H1 (cell line): ENCODE data around the gene SMURF2. TPM values are rescaled to one million over a fixed set of nuclear protein-coding genes. Genes with fewer than 3 reads are reported as not detected.

Experiments used
- CTCF ChIA-PET: fragments of 300-600 bp; sonication (Branson Sonifier 250); formaldehyde crosslinking; loops from one replicate; lab custom pipeline; 2021; ENCODE audit not compliant: partially characterized antibody; lab: Charles Lee
- POLR2A ChIA-PET: fragments of 300-600 bp; sonication (Branson Sonifier 250); formaldehyde crosslinking; loops from one replicate; lab custom pipeline; 2021; ENCODE audit warnings: inconsistent platforms; ENCODE audit not compliant: partially characterized antibody; lab: Charles Lee
- DNase-seq, 2 experiments: peaks; one replicate each; pipeline versions ENCODE4 v3.0.0 to v3.0.0-alpha.2; 2010 to 2022; ENCODE audit warnings: low spot score in 2 of 2, low read depth in 1 of 2, mixed read lengths in 1 of 2
- FAIRE-seq: peaks from 2 replicates; lab custom pipeline; 2011; peaks lifted over from hg19 to GRCh38; lab: Jason Lieb, UNC
- H2AFZ ChIP-seq: 2 replicates; pipeline ENCODE4 v1.8.1; 2012; ENCODE audit warnings: low read length, inconsistent platforms
- H2AK5ac ChIP-seq: 2 replicates; pipeline ENCODE4 v1.6.1; 2013; ENCODE audit warnings: low read depth, low read length
- H2BK120ac ChIP-seq: replicated peaks from 2 replicates; pipeline ENCODE3; 2013; ENCODE audit warnings: low read depth, low read length, inconsistent platforms
- H2BK12ac ChIP-seq: 2 replicates; pipeline ENCODE4 v1.6.1; 2013; ENCODE audit warnings: low read depth, low read length
- H2BK15ac ChIP-seq: 2 replicates; pipeline ENCODE4 v1.6.1; 2013; ENCODE audit warnings: low read length
- H2BK20ac ChIP-seq: 2 replicates; pipeline ENCODE4 v1.6.1; 2013; ENCODE audit warnings: low read length
- H2BK5ac ChIP-seq: 2 replicates; pipeline ENCODE4 v1.6.1; 2013; ENCODE audit warnings: low read depth, low read length
- H3K14ac ChIP-seq: 2 replicates; pipeline ENCODE4 v1.6.1; 2013; ENCODE audit warnings: inconsistent platforms; ENCODE audit not compliant: insufficient read length
- H3K18ac ChIP-seq: 2 replicates; pipeline ENCODE4 v1.6.1; 2013; ENCODE audit warnings: low read length; ENCODE audit errors: extremely low read depth
- H3K23ac ChIP-seq: 2 replicates; pipeline ENCODE4 v1.6.1; 2013; ENCODE audit warnings: inconsistent platforms; ENCODE audit not compliant: insufficient read length
- H3K23me2 ChIP-seq: 2 replicates; pipeline ENCODE4 v1.6.1; 2013; ENCODE audit warnings: low read depth, low read length
- H3K27ac ChIP-seq: 2 replicates; pipeline ENCODE4 v1.6.1; 2011; ENCODE audit warnings: low read depth, low read length, inconsistent platforms
- H3K27me3 ChIP-seq, 4 experiments: replicated peaks in 1 of 4; 1 replicate in 1 of 4; 2 replicates in 3 of 4; pipeline versions ENCODE4 v1.6.1 to v1.8.1; 2011 to 2013; ENCODE audit warnings: low read length in 3 of 4, mild to moderate bottlenecking in 3 of 4, inconsistent platforms in 2 of 4, mixed read lengths in 2 of 4, moderate library complexity in 1 of 4; ENCODE audit not compliant: control insufficient read depth in 3 of 4, insufficient read depth in 3 of 4; ENCODE audit errors: extremely low read depth in 1 of 4
- H3K36me3 ChIP-seq, 4 experiments: 2 replicates each; pipeline versions ENCODE4 v1.6.1 to v1.8.1; 2011 to 2013; ENCODE audit warnings: mild to moderate bottlenecking in 4 of 4, low read length in 3 of 4, moderate library complexity in 2 of 4, control low read depth in 1 of 4, inconsistent platforms in 1 of 4; ENCODE audit not compliant: insufficient read depth in 4 of 4, control insufficient read depth in 2 of 4
- H3K4ac ChIP-seq: replicated peaks from 2 replicates; pipeline ENCODE3; 2013; ENCODE audit warnings: low read length, low read depth, mixed read lengths, inconsistent platforms; ENCODE audit not compliant: insufficient read length
- H3K4me1 ChIP-seq, 4 experiments: replicated peaks in 1 of 4; 1 replicate in 1 of 4; 2 replicates in 3 of 4; pipeline versions ENCODE4 v1.6.1 to v1.8.1; 2011 to 2013; ENCODE audit warnings: low read length in 3 of 4, inconsistent platforms in 2 of 4, mixed read lengths in 1 of 4; ENCODE audit not compliant: insufficient read depth in 4 of 4, control insufficient read depth in 3 of 4
- H3K4me2 ChIP-seq, 2 experiments: 2 replicates each; pipeline versions ENCODE4 v1.6.1 to v1.8.1; 2011 to 2013; ENCODE audit warnings: low read depth in 2 of 2, low read length in 2 of 2, control low read depth in 1 of 2, inconsistent platforms in 1 of 2, mild to moderate bottlenecking in 1 of 2; ENCODE audit not compliant: insufficient read depth in 1 of 2
- H3K4me3 ChIP-seq, 4 experiments: fragments of 200-600, 300-600 bp in 1 of 4; sonication (generic), shearing (Covaris generic), sonication (Bioruptor Twin) in 1 of 4; 2 replicates each; pipeline versions ENCODE4 v1.5.1 to v1.8.1; 2011 to 2016; ENCODE audit warnings: low read length in 4 of 4, low read depth in 3 of 4, control low read depth in 2 of 4, inconsistent platforms in 2 of 4, mild to moderate bottlenecking in 2 of 4, mixed read lengths in 1 of 4, moderate library complexity in 1 of 4; ENCODE audit not compliant: insufficient read depth in 2 of 4; ENCODE audit errors: extremely low read depth in 1 of 4
- H3K56ac ChIP-seq: replicated peaks from 2 replicates; pipeline ENCODE3; 2013; ENCODE audit warnings: low read depth, mild to moderate bottlenecking, mixed read lengths, low read length, inconsistent platforms; ENCODE audit not compliant: insufficient read length
- H3K79me1 ChIP-seq: 2 replicates; pipeline ENCODE4 v1.6.1; 2013; ENCODE audit warnings: low read depth, low read length, control low read depth
- H3K79me2 ChIP-seq, 2 experiments: 2 replicates each; pipeline versions ENCODE4 v1.6.1 to v1.8.1; 2012 to 2013; ENCODE audit warnings: low read length in 2 of 2, mild to moderate bottlenecking in 2 of 2, inconsistent platforms in 1 of 2; ENCODE audit not compliant: insufficient read depth in 2 of 2, control insufficient read depth in 1 of 2
- H3K9ac ChIP-seq, 4 experiments: replicated peaks in 1 of 4; 1 replicate in 1 of 4; 2 replicates in 3 of 4; pipeline versions ENCODE4 v1.6.1 to v1.8.1; 2011 to 2013; ENCODE audit warnings: low read depth in 3 of 4, low read length in 3 of 4, control low read depth in 2 of 4, mild to moderate bottlenecking in 2 of 4, moderate library complexity in 2 of 4, inconsistent platforms in 1 of 4; ENCODE audit errors: extremely low read depth in 1 of 4
- H3K9me3 ChIP-seq, 2 experiments: 2 replicates each; pipeline versions ENCODE4 v1.6.1 to v1.8.1; 2012 to 2013; ENCODE audit warnings: mild to moderate bottlenecking in 2 of 2, moderate library complexity in 2 of 2, control low read depth in 1 of 2, inconsistent platforms in 1 of 2, low read depth in 1 of 2, low read length in 1 of 2, mixed read lengths in 1 of 2; ENCODE audit not compliant: insufficient read depth in 2 of 2
- H4K20me1 ChIP-seq, 2 experiments: replicated peaks in 1 of 2; 2 replicates each; pipeline versions ENCODE3 to v1.8.1; 2011 to 2013; ENCODE audit warnings: inconsistent platforms in 2 of 2, low read length in 2 of 2, mild to moderate bottlenecking in 1 of 2; ENCODE audit not compliant: insufficient read depth in 2 of 2, control insufficient read depth in 1 of 2
- H4K5ac ChIP-seq: 2 replicates; pipeline ENCODE4 v1.6.1; 2013; ENCODE audit warnings: low read length, low read depth, mixed read lengths, inconsistent platforms; ENCODE audit not compliant: insufficient read length
- H4K8ac ChIP-seq: 2 replicates; pipeline ENCODE4 v1.8.0; 2013; ENCODE audit warnings: mild to moderate bottlenecking, moderate library complexity, low read length, inconsistent platforms; ENCODE audit not compliant: insufficient read depth; ENCODE audit errors: extremely low read depth
- H4K91ac ChIP-seq: replicated peaks from 2 replicates; pipeline ENCODE3; 2013; ENCODE audit warnings: low read length, mixed read lengths, inconsistent platforms; ENCODE audit not compliant: insufficient read length
- GTF2F1 ChIP-seq: IDR thresholded peaks from 2 replicates; pipeline ENCODE4 v1.6.1; 2012; ENCODE audit warnings: low read depth, low read length, improper control_type of control experiment, borderline replicate concordance
- KDM5A ChIP-seq: fragments of 200-600 bp; IDR thresholded peaks from 2 replicates; pipeline ENCODE4 v1.7.1; 2012; ENCODE audit warnings: mild to moderate bottlenecking, low read length, inconsistent platforms, mixed read lengths
- NRF1 ChIP-seq: IDR thresholded peaks from 2 replicates; pipeline ENCODE4 v1.6.1; 2011; ENCODE audit warnings: mild to moderate bottlenecking, low read depth, low read length, improper control_type of control experiment
- RBBP5 ChIP-seq: IDR thresholded peaks from 2 replicates; pipeline ENCODE4 v1.7.1; 2012; ENCODE audit warnings: low read depth, mild to moderate bottlenecking, inconsistent platforms, low read length, moderate library complexity, borderline replicate concordance
- RFX5 ChIP-seq: IDR thresholded peaks from 2 replicates; pipeline ENCODE4 v1.6.1; 2011; ENCODE audit warnings: low read depth, low read length, improper control_type of control experiment, borderline replicate concordance
- WGBS, 2 experiments: shearing (Covaris generic) in 1 of 2; methylation state at CpG; one replicate each; pipeline versions ENCODE4 v1.1.6 to v1.1.7; 2013 to 2015; ENCODE audit warnings: low lambda C conversion rate in 2 of 2, mixed read lengths in 2 of 2, inconsistent platforms in 1 of 2, low coverage in 1 of 2, missing lambda C conversion rate in 1 of 2; ENCODE audit not compliant: insufficient replicate concordance in 2 of 2, insufficient coverage in 1 of 2, insufficient read length in 1 of 2; ENCODE audit errors: extremely low coverage in 1 of 2, missing lambda C conversion rate in 1 of 2; 5-methylcytosine and 5-hydroxymethylcytosine counted together
- polyA plus RNA-seq, 7 experiments: library from polyadenylated mRNA; depleted of rRNA in 3 of 7; stranded (reverse) in 5 of 7; unstranded in 2 of 7; fragments of >200 nt in 5 of 7; fragments of 200-250 nt in 2 of 7; gene quantifications; 1 replicate in 5 of 7; 2 replicates in 1 of 7; 4 replicates in 1 of 7; pipeline versions ENCODE4 v1.2.1 to v1.2.3, GENCODE V29; 2011 to 2013; ENCODE audit warnings: missing spikeins in 2 of 7, mixed read lengths in 2 of 7
- total RNA-seq: library from RNA; stranded (reverse); fragmentation: NEBNext Ultra II Directional; extraction: Animal tissue kit (Norgen Biotek cat#: 25700); gene quantifications from 2 replicates; pipeline ENCODE4 v1.2.1, GENCODE V29; 2021
- TF ChIP-seq, protein P1 (sequence below), 3 experiments: IDR thresholded peaks; 1 replicate in 2 of 3; 2 replicates in 1 of 3; pipeline versions ENCODE4 v1.5.1 to v1.6.1; 2011; ENCODE audit warnings: low read length in 3 of 3, mild to moderate bottlenecking in 3 of 3, inconsistent platforms in 2 of 3, low read depth in 1 of 3, moderate library complexity in 1 of 3; ENCODE audit not compliant: insufficient read depth in 1 of 3; ENCODE audit errors: control extremely low read depth in 1 of 3

The SMURF2 gene
- total and polyA plus RNA-seq, 2 of the 8 experiments (the other 6 are each of a cell fraction or from before 2014, with no cell fraction given), result 7.2 to 29.2 TPM

DNA sequence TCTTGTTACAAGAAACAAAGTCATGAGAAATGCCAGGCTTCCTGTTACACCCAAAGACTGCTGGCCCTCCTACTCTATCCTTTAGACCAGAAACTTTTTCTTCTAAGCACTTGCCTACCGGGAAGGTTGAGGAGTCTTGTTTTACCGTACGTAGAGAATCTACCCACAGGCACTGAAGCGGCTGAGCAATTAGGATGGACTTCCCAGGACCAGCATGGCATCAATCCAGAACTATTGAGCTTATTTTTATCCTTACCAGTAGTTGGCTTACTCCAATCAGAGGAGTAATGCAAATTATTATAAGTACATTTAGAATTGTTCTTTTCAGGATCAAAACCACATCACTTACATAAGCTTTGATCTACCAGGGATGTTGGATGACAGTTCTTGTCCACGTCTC lies 129.7 kb downstream of the SMURF2 start:
- no peak overlapping the region for H2BK15ac ChIP-seq
- H2BK20ac ChIP-seq, result no peak overlapping the region
- no peak overlapping the region for H3K23ac ChIP-seq
- no peak overlapping the region for H4K8ac ChIP-seq
- no peak overlapping the region for H2BK12ac ChIP-seq
- no peaks in the 10 kb centered on the region for H3K23me2 ChIP-seq
- no peak overlapping the region for H3K9ac ChIP-seq
- ChIA-PET POLR2A (interaction anchor here (0.9 to 7.5 kb wide), 6 partner anchors 8 to 33 kb away, joined by 3 to 56 read pairs (median 6); partner anchors contain the start of genes CEP95, DDX5 and POLG2), CTCF (interaction anchor here (0.8 to 1.9 kb wide), 5 partner anchors 12 to 116 kb away, joined by 3 to 7 read pairs (median 4); partner anchors contain the start of gene CEP95)
- 90% methylated on average over 5 of the region's 5 CpGs; no CpG with 5 or more reads in 1 of the 2 experiments for WGBS, 2 experiments
- H3K4me3 ChIP-seq, result no peak overlapping the region
- H3K4me1 ChIP-seq, result no peaks in the 10 kb centered on the region
- H2BK120ac ChIP-seq, result no peak overlapping the region
- peaks cover 50 to 100% (median 84%) of the 10 kb centered on the region in 4 experiments for H3K36me3 ChIP-seq
- no peak overlapping the region for H3K14ac ChIP-seq
- H2AFZ ChIP-seq, result no peak overlapping the region
- no peaks in the 10 kb centered on the region for H3K79me2 ChIP-seq
- no peak overlapping the region for H2BK5ac ChIP-seq
- no peaks in the 10 kb centered on the region for H3K27me3 ChIP-seq
- H3K27ac ChIP-seq, result no peak overlapping the region
- DNase-seq (no peak), FAIRE-seq (no peak)
- peaks cover 0 to 1% of the 10 kb centered on the region in 2 experiments for H4K20me1 ChIP-seq
- H2AK5ac ChIP-seq, result no peak overlapping the region
- H4K91ac ChIP-seq, result no peak overlapping the region
- TF ChIP-seq KDM5A, result no peak
- TF ChIP-seq NRF1, result no peak
- no peak for TF ChIP-seq GTF2F1
- TF ChIP-seq, protein P1, sequence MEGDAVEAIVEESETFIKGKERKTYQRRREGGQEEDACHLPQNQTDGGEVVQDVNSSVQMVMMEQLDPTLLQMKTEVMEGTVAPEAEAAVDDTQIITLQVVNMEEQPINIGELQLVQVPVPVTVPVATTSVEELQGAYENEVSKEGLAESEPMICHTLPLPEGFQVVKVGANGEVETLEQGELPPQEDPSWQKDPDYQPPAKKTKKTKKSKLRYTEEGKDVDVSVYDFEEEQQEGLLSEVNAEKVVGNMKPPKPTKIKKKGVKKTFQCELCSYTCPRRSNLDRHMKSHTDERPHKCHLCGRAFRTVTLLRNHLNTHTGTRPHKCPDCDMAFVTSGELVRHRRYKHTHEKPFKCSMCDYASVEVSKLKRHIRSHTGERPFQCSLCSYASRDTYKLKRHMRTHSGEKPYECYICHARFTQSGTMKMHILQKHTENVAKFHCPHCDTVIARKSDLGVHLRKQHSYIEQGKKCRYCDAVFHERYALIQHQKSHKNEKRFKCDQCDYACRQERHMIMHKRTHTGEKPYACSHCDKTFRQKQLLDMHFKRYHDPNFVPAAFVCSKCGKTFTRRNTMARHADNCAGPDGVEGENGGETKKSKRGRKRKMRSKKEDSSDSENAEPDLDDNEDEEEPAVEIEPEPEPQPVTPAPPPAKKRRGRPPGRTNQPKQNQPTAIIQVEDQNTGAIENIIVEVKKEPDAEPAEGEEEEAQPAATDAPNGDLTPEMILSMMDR (IDR thresholded peaks at IDR 0.05; ENCODE audit: control extremely low read depth in 1 of 3, insufficient read depth in 1 of 3, low read depth in 1 of 3, low read length in 3 of 3), result no peak
- no peak for TF ChIP-seq RFX5
- no peak for TF ChIP-seq RBBP5
- H3K56ac ChIP-seq, result no peak overlapping the region
- H3K9me3 ChIP-seq, result no peaks in the 10 kb centered on the region
- no peak overlapping the region for H3K18ac ChIP-seq
- no peak overlapping the region for H4K5ac ChIP-seq
- no peak overlapping the region for H3K4me2 ChIP-seq
- no peaks in the 10 kb centered on the region for H3K79me1 ChIP-seq
- H3K4ac ChIP-seq, result no peak overlapping the region
